GM18858 (cell line): ENCODE data around the gene DPYD.

Experiments
- ATAC-seq: cut with Tn5 transposase; IDR thresholded peaks from one replicate; pipeline ENCODE4 v1.9.1; 2021; ENCODE audit not compliant: unreplicated experiment

The DPYD gene

DNA sequence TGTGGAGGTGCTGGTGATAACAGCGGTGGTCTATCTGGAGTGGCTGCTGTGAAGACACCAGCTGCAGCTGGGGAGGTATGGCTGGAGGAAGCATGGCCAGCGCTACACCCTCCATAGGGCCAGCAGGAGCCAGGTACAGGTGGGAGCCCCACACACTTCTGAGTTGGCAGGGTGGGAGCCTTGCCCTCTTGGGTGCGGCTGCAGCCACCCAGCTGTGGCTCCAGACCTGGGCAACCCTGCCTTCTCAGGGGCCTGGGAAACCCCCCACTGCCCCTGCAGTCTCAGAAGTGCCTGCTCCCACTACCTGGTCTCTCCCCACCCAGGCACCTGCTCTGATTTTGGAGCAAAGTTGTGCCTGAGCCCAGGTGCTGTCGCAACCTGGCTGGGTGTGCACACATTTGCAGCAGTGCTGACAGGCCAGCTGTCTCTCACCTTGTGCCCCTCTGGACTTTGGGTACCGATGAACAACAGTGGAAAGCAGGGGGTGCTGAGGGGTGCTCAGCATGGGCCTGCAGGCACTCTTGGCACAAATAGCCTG is 76.2 kb downstream of the DPYD start:
- ATAC-seq, result no peak

DNA sequence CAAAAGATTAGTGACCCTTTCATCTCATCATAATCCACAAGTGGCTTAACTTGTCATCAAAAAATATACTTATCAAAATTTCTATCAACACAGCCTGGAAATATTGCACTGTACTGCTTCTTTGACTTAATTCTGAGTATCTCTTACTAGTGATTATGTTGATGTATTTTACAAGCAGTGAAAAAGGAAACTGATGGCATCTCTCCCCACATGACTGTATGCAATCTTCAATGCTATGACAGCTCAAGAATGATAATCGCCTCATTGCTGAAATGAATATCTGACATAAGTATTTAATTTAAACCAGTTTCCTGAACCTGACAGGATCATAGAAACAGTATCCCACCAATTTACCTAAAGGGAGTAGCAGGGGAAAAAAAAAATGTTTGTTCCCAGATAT is 79.5 kb downstream of the DPYD start:
- ATAC-seq, result no peak

DNA sequence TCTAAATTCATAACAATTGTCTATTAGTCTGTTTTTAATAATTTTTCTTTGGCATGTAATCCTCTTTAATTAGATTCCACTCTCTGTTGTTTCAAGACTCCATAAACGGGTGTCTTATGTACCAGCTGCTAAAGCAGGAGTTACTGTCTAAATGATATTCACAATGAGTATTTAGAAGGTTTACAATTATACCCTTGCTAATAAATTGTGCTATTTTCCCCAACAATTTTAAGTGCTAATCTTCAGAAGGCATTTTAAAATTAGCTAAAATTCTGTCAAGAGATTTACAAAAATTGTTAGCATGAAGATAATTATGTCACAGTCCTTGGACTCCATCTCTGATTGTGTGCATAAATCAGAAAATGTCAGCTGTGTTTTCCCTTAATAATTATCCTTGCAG is 83.7 kb downstream of the DPYD start:
- ATAC-seq, result no peak

DNA sequence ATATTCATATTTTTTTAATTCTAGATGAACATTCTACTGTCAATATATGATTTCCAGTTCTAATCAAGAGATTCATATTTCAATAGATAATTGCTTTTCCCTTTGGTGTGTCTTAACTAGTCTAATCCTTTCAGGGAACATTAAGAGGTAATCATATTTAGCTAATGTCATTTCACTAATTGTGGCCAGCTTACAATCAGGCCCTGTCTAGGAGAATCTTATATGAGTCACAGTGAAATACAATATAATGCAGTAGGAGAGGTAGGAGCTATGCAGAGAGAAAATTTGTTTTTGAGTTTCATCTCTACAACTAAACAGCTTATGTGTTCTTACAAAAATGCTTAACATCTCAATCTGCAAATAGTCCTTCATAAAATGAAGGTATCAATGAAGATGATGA is 85.9 kb downstream of the DPYD start:
- ATAC-seq, result no peak

DNA sequence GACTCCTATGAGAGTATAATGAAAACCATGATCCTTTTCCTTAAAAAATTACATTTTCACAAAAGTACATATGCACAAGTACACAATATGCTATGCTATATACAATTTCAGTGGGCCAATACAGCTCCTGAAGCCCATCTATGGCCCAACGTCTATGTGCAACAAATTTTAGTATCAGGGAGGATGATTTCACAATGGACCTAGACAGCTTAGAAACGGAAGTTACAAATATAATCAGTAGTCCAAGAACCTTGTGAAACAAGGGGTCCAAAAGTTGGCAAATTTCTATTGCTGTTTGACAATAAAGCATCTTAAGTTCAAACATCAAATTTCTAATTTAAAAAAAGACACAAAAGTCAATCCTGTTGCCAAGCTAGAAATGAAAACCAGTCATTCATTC is 87.0 kb downstream of the DPYD start:
- no peak for ATAC-seq

DNA sequence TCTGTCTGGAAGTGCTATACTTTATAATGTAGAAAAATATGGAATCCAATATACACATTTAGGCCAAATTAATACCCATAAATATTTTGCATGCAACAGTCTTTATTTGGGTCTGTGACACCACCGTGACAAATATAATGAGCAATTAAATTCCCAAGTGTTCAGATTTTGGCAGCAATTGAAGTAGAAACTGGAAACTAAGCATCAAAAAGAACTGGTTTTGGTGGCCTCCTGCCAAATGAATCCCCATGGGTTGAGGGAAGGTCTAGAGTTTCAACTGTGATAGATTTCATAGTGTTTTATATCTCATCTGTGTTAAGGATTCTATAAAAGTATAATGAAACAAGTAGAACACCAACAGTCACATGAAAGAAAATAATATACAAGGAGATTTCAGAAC is 88.4 kb downstream of the DPYD start:
- no peak for ATAC-seq

DNA sequence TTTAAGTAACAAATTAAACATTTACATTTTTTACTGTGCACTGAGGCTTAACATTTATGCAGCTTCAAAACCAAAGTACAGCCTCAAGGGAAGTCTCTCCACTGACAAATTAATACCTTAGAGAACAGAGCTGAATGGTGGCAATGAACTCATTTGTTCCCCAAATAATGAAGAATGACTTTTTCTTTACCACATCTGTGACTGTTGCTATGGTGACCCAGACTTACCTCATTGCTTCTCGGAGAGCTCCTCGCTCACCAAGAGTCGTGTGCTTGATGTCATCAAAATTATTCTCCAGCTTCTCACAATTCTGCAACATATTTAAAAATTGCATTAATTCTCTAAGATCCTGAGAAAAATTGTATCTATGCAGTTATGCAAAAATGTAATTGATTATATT is 92.9 kb downstream of the DPYD start:
- ATAC-seq, result peak; percentile 75

DNA sequence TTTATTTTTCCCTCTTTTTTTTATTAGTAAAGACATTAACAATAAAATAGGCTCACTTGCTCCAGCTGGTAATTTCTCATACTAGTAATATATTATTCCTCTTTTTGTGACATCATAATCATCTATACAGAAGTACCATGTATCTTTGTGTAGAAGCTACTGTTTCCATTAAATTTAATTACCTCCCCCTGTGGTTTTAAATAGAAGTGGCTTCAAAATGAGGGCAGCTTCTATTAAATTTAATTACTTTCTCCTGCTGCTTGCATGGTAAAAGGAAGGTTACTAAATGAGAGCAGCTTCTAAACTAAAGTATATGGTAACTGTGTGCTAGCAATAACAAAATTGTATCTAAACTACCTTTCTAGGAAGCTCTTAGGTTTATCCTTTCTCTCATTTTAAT is 94.0 kb downstream of the DPYD start:
- ATAC-seq, result no peak

DNA sequence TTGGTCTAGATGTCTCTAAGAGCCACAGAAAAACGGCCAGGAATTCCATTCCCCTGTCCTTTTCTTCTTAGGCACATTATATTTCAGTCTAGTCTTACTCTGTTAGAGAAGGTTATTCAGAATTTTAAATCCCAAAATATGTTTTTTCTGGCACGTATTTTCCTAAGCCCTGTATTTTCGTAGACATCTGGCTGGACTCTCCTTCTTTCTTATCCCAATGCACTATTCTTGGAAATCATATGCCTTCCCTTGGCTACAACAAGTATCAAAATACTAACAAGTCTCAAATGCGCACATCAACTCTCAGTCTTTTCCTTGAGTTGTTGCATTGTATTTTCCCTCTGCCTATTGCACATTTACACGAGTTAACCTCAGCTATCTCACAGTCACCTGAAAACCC is 96.2 kb downstream of the DPYD start:
- ATAC-seq, result no peak

DNA sequence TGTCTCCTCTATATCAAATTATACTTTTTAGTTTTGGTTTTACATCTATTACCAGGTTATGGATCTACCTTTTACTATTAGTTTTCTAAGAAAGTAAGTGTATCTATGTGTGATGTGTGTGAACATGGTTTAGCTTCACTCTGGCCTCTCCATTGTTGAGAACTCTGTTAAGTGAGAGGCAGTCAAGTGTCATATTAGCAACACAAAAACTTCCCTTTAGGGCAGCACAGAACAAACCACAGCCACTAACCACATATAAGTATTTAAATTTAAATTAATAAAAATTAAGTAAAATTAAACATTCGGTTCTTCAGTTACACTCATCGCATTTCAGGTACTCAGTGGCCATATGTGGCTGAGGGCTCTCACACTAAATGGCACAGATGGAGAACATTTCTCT is 96.6 kb downstream of the DPYD start:
- no peak for ATAC-seq

DNA sequence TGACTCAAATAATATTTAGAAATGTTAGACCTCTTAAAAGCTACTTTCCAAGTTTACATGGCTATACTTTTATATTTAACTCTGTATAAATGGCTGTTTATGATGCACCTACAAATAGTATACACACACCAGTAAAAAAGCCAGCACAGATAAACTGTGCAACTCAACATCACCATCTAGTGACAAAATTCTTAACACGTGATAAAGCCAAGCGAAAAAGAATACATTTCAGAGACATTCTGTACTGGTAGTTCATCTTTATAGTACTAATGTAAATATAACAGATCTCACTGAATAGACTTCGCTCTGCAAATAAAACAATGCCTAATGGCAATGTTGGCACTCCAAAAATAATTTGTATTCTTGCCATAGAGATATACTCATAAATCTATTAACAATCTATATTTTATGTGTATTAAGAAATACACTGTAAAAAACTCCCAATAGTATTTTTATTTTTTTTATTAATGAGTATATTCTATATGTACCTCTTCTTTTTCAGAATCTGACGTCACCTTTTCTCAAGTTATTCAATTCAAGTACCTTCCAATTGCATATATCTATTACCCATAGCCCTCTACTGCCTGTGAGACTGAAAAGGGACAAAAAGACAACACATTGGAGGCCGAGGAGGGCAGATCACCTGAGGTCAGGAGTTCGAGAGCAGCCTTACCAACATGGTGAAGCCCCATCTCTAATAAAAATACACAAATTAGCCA is 100.2 kb downstream of the DPYD start:
- peak; percentile 79 for ATAC-seq

DNA sequence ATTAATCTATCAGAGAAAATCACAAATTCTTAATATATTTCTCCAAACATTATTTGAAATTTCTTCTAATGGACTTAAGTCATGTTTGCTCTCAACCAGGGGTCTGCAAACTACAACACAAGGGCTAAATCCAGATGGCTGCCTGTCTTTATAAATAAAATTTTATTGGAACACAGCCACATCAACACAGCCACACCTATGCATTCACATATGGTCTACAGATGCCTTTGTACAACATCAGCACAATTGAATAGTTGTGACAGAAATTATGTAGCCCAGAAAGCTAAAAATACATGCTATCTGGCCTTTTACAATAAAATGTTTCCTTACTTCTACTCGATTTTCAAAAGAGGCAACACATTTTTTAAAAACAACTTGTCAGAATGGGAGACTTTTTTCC is 103.9 kb downstream of the DPYD start:
- no peak for ATAC-seq

DNA sequence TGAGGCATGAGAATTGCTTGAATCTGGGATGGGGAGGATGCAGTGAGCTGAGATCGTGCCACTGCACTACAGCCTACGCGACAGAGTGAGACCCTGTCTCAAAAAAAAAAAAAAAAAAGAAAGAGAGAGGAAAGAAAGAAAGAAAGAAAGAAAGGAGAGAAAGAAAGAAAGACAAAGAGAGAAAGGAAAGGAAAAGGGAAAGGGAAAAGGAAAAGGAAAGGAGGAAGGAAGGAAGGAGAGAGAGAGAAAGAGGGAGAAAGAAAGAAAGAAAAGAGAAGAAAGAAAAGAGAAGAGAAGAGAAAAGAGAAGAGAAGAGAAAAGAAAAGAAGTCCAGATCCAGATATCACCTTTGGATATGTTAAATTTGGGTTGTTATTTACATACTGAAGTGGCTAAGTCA is 106.0 kb downstream of the DPYD start:
- no peak for ATAC-seq

DNA sequence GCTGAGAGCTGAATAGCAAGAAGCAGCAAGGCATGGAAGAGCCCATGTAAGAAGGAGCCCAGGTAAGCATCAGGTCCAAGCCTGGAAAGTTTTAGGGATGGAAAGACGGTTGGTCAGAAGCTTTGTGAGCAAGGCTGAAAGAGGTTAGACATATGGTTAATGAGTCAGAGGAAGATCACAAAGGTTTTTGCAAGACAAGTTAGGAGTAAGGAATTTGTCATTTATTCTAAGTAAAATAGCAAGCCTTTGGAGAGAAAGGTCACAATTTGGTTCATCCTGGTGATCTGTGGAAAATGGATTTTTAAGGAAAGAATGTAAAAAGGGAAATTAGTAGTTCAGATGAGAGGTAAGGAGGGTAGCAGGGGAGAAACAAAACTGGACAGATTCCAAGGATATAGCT is 106.7 kb downstream of the DPYD start:
- ATAC-seq, result no peak

DNA sequence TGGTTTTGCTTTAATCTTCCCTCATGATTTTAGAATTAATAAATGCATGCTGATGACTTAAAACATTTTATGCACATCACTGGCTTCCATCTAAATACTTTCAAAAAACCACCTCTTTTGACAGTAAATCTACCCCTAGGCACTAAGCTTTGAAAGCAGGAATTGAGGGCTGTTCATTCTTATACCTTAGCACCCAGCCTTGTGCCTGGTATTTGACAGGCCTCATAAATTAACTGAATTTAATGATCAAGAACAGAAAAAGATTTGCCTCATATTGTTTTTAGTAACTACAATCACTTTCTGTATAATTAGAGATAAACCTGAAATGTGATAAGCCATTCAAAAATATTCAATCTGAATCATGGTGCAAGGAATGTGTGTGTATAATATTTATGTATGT is 108.8 kb downstream of the DPYD start:
- no peak for ATAC-seq

DNA sequence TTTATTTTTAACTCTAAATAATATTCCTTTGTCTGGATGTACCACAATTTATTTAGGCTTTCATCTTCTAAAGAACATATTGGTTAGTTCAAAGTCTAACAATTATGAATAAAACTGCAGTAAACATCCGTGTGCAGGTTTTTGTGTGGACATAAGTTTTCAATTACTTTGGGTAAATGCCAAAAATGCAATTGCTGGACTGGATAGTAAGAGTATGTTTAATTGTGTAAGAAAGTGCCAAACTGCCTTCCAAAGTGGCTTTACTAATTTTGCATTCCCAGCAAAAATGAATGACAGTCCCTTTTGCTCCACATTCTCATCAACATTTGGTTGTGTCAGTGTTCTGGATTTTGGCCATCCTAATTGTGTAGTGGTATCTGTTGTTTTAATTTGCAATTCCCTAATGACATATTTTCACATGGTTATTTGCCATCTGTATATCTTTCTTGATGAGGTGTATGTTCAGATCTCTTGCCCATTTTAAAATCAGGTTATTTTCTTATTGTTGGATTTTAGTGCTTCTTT is 113.8 kb downstream of the DPYD start:
- no peak for ATAC-seq

DNA sequence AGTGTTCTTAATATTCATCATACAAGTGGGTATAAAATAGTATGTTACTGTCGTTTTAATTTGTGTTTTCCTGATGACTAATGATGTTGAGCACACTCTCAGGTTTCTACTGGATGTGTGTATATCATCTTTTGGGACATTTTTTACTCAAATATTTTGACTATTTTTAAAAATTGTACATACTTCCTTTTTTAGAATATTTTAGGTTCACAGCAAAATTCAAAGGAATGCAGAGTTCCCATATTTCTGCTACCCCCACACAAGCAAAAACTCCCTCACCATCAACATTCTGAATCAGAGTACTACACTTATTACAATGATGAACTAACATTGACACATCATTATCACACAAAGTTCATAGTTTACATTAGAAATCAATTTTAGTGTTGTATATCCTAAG is 114.5 kb downstream of the DPYD start:
- ATAC-seq, result no peak

DNA sequence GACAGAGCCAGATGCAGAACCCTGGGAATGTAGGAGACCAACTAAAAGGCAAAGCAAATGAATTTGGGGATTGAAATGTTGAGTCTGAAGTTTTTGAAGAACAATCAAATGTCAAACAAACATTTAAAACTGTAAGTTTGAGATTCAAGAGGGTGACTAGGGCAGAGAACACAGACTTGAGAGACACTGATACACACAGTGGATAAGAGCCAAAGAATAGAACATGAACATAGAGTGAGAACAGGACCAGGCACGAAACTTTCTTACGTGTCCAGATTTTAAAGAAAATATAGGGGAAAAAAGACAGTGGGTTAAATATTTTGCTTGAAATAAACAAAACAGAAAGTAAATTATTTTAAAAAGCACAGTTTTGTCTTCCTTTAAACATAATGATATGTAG is 115.7 kb downstream of the DPYD start:
- ATAC-seq, result no peak

DNA sequence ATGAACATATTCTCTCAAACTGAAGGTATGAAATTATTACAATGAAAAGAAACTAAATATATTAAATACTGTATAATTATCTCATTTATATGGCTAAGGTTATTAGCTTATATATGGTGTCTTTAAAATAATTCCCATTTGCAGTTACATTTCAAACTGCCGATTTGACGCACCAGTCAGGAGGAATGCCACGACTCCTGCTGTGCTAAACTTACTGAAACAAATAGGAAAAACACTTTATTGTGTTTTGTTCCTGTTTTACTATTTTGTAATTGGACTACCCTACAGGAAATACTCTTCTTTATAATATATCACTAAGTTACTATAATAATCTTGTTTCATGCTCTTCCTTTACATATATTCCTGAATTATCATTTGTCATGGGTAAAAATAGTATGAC is 117.8 kb downstream of the DPYD start:
- ATAC-seq, result no peak

DNA sequence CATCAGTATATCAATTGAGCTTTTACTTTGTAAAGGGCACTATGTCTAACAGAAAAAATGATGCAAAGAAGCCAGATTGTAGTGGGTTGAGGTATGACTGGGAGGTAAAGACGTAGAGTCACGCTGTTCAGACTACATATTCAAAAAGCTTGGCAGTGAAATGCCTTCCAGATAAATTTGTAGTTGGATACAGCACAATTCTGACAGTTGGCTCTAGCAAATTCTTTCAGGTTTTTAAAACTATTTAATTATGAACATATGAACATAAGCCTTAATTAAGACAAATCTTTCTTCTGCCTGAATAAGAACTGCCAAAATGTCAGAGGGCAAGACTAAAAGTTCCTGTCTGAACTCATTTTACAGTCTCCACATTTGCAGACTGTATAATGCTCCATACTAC is 118.8 kb downstream of the DPYD start:
- no peak for ATAC-seq

DNA sequence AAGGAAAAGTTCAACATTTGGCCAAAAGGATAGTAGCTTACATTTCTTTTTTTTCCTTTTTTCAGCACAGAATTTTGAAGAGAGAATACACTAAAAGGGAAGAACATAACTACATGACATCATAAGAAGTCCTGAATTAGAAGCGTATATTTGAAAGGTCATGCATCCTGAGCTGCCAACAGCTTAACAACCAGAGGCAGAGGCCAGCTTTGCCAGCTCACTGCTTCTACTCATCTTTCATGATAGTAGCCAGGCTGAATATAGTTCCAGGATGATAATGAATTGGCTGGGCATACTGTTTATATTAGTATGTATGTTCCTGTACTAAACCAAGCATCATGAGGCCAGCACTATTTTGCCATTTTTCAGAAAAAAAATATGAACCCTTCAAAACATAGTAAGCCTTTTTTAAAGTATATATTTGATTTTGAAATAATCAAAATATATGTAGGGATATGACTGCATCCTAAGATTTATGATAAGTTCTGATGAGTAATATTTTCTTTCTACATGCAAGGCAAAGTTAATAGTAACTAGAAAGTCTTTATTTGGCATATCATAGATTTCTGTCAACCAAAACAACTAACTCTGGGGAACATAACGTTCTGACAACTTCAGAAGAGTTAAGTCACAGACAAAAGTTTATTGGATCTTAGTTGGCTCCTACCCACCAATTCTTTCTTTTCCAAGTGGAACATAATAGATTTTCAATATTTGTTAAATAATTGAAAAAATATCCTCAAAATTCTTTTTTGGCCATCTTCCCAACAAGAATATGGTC is 123.2 kb downstream of the DPYD start:
- no peak for ATAC-seq

DNA sequence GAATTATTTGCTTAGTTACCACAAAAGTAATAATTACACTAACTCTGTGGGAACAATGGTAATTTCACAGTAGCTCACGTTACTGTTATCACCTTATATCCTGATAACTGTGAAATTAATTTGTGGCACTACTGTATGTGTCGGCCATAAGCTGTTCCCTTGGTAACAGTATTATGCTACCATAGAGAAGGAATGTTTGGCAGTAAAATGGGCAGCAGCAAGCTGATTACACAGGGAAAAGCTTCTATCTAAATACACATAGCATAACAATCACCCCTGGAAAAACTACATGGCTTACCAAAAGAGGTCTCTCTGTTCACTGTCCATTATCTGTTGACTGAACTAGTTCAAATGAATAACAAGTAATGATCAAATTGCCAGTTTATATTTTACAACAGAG is 124.1 kb downstream of the DPYD start:
- ATAC-seq, result no peak
